HepG2 (cell line): Measurements from ENCODE around the gene IGF2BP1. TPM values are rescaled to one million over a fixed set of nuclear protein-coding genes. Genes with fewer than 3 reads are reported as not detected.

Source experiments
- ARNTL ChIP-seq: sonication (generic); formaldehyde crosslinking; IDR thresholded peaks from 2 replicates; pipeline ENCODE4 v1.4.0; 2020; ENCODE audit warnings: mild to moderate bottlenecking, missing genetic modification reagents
- DR1 ChIP-seq: sonication (generic); formaldehyde crosslinking; IDR thresholded peaks from 2 replicates; pipeline ENCODE4 v1.8.0; 2021; ENCODE audit warnings: mild to moderate bottlenecking, missing genetic modification reagents, inconsistent platforms
- SNAPC2 ChIP-seq: sonication (generic); formaldehyde crosslinking; IDR thresholded peaks from 2 replicates; pipeline ENCODE4 v1.8.1; 2022; ENCODE audit warnings: mild to moderate bottlenecking, missing genetic modification reagents
- STAG1 ChIP-seq: sonication (generic); formaldehyde crosslinking; IDR thresholded peaks from 2 replicates; pipeline ENCODE4 v1.4.0; 2020; ENCODE audit warnings: missing genetic modification reagents
- TAF1 ChIP-seq: sonication (generic); formaldehyde crosslinking; IDR thresholded peaks from 2 replicates; pipeline ENCODE4 v1.4.0; 2020; ENCODE audit warnings: missing genetic modification reagents
- TAF15 ChIP-seq: fragments of 200-400 bp; formaldehyde crosslinking; IDR thresholded peaks from one replicate; pipeline ENCODE4 v1.6.1; 2018; ENCODE audit warnings: mild to moderate bottlenecking, low read depth, low read length; ENCODE audit not compliant: poor library complexity, severe bottlenecking
- ZKSCAN8 ChIP-seq: IDR thresholded peaks from 2 replicates; pipeline ENCODE4 v1.6.1; 2016; ENCODE audit warnings: borderline replicate concordance, missing genetic modification reagents, missing compliant biosample characterization
- ZNF367 ChIP-seq: sonication (generic); formaldehyde crosslinking; IDR thresholded peaks from 2 replicates; pipeline ENCODE4 v1.4.0; 2020; ENCODE audit warnings: missing genetic modification reagents, borderline replicate concordance
- ZNF615 ChIP-seq: sonication (generic); formaldehyde crosslinking; IDR thresholded peaks from 2 replicates; pipeline ENCODE4 v1.5.0; 2020; ENCODE audit warnings: mild to moderate bottlenecking, missing genetic modification reagents, borderline replicate concordance
- ZNF737 ChIP-seq: sonication (generic); formaldehyde crosslinking; IDR thresholded peaks from 2 replicates; pipeline ENCODE4 v1.5.0; 2020; ENCODE audit warnings: missing genetic modification reagents, mild to moderate bottlenecking, borderline replicate concordance
- polyA plus RNA-seq, 8 experiments: library from polyadenylated mRNA; depleted of rRNA in 3 of 8; stranded (reverse) in 7 of 8; unstranded in 1 of 8; fragments of >200 nt; fragmentation: Illumina TruSeq in 4 of 8; extraction: Trizol in 4 of 8; gene quantifications; 2 replicates each; pipeline versions ENCODE4 v1.2.1 to v1.2.3, GENCODE V29; 2011 to 2016; ENCODE audit warnings: low read depth in 4 of 8, missing spikeins in 1 of 8, mixed read lengths in 1 of 8; ENCODE audit not compliant: insufficient read depth in 1 of 8
- total RNA-seq, 5 experiments: library from RNA; depleted of rRNA; stranded (reverse); fragments of >200 nt; fragmentation: Illumina TruSeq; extraction: Trizol; gene quantifications; 2 replicates each; pipeline ENCODE4 v1.2.3, GENCODE V29; 2016; ENCODE audit warnings: low read depth in 1 of 5
- TF ChIP-seq, protein P1 (sequence below): sonication (generic); formaldehyde crosslinking; IDR thresholded peaks from 2 replicates; pipeline ENCODE4 v1.8.0; 2022; ENCODE audit warnings: missing genetic modification reagents, mild to moderate bottlenecking, borderline replicate concordance
- TF ChIP-seq, protein P2 (sequence below): sonication (generic); formaldehyde crosslinking; conservative IDR thresholded peaks from 2 replicates; pipeline ENCODE4 v1.5.0; 2020; ENCODE audit warnings: missing genetic modification reagents
- TF ChIP-seq, protein P3 (sequence below): sonication (generic); formaldehyde crosslinking; IDR thresholded peaks from 2 replicates; pipeline ENCODE4 v1.8.1; 2022; ENCODE audit warnings: low read depth, mild to moderate bottlenecking, missing genetic modification reagents
- TF ChIP-seq, protein P4 (sequence below): IDR thresholded peaks from 2 replicates; pipeline ENCODE4 v1.6.1; 2016; ENCODE audit warnings: low read depth, borderline replicate concordance
- TF ChIP-seq, protein P5 (sequence below): sonication (generic); formaldehyde crosslinking; IDR thresholded peaks from 2 replicates; pipeline ENCODE4 v1.4.0; 2020; ENCODE audit warnings: missing genetic modification reagents
- TF ChIP-seq, protein P6 (sequence below): sonication (generic); formaldehyde crosslinking; IDR thresholded peaks from 2 replicates; pipeline ENCODE4 v1.9.0; 2022; ENCODE audit warnings: low read depth, missing genetic modification reagents

The IGF2BP1 gene
- total and polyA plus RNA-seq, 2 of the 13 experiments (the other 11 are each of a cell fraction or from before 2014, with no cell fraction given) = 29.7 to 75.1 TPM

DNA sequence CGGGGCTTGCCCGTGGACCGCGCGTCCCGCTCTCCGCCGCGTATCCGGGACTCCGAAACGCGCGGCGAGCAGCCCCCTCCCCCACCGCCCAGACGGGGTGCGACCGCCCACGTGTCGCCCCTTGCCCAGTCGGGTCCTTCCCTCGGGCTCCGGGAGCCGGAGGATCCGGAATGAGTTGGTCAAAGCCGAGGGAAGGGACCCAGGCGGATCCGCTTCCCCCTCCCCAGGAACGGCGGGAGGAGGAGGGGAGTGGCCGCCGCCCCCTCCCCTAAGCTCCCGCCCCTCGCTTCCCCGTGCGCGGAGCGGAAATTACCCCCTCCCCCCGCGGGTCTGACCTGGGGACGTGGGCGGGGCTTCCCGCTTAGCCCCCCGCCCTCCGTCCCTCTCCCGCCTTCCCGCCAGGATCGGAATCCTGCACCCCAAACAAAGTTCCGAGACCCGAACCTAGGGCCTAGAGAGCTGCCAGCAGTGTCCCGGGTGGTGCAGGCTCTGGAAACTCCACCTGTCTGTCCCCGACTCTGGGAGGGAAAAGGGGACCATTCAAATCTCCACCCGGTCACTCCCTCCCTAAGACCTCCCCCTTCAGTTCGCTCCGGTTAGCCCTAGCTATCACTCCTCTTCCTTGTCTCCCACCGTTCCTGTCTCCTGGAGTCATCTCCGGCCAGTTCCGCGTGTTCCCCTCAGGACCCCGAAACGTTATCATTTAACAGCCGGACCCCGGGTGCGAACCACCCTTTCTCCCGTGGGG is 1.0 kb upstream of the IGF2BP1 start (continued):
- TF ChIP-seq ARNTL (CRISPR knock-in tag) (peak; percentile 91), SNAPC2 (peak; percentile 92), ZNF367 (CRISPR knock-in tag) (no peak; the same call in 1 of the 2 replicates), TAF15 (no peak), ZNF615 (CRISPR knock-in tag) (peak; percentile 97), DR1 (CRISPR knock-in tag) (peak; percentile 76), ZNF737 (CRISPR knock-in tag) (no peak), ZKSCAN8 (CRISPR knock-in tag) (no peak), STAG1 (CRISPR knock-in tag) (peak; percentile 20), TAF1 (CRISPR knock-in tag) (peak; percentile 94)
- TF ChIP-seq, protein P1, sequence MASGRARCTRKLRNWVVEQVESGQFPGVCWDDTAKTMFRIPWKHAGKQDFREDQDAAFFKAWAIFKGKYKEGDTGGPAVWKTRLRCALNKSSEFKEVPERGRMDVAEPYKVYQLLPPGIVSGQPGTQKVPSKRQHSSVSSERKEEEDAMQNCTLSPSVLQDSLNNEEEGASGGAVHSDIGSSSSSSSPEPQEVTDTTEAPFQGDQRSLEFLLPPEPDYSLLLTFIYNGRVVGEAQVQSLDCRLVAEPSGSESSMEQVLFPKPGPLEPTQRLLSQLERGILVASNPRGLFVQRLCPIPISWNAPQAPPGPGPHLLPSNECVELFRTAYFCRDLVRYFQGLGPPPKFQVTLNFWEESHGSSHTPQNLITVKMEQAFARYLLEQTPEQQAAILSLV (CRISPR knock-in tag) = peak; percentile 73
- TF ChIP-seq, protein P2, sequence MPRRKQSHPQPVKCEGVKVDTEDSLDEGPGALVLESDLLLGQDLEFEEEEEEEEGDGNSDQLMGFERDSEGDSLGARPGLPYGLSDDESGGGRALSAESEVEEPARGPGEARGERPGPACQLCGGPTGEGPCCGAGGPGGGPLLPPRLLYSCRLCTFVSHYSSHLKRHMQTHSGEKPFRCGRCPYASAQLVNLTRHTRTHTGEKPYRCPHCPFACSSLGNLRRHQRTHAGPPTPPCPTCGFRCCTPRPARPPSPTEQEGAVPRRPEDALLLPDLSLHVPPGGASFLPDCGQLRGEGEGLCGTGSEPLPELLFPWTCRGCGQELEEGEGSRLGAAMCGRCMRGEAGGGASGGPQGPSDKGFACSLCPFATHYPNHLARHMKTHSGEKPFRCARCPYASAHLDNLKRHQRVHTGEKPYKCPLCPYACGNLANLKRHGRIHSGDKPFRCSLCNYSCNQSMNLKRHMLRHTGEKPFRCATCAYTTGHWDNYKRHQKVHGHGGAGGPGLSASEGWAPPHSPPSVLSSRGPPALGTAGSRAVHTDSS (CRISPR knock-in tag) = no peak; the same call in 1 of the 2 replicates
- TF ChIP-seq, protein P3, sequence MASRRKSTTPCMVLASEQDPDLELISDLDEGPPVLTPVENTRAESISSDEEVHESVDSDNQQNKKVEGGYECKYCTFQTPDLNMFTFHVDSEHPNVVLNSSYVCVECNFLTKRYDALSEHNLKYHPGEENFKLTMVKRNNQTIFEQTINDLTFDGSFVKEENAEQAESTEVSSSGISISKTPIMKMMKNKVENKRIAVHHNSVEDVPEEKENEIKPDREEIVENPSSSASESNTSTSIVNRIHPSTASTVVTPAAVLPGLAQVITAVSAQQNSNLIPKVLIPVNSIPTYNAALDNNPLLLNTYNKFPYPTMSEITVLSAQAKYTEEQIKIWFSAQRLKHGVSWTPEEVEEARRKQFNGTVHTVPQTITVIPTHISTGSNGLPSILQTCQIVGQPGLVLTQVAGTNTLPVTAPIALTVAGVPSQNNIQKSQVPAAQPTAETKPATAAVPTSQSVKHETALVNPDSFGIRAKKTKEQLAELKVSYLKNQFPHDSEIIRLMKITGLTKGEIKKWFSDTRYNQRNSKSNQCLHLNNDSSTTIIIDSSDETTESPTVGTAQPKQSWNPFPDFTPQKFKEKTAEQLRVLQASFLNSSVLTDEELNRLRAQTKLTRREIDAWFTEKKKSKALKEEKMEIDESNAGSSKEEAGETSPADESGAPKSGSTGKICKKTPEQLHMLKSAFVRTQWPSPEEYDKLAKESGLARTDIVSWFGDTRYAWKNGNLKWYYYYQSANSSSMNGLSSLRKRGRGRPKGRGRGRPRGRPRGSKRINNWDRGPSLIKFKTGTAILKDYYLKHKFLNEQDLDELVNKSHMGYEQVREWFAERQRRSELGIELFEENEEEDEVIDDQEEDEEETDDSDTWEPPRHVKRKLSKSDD (CRISPR knock-in tag) = peak; percentile 38; the same call in 1 of the 2 replicates
- TF ChIP-seq, protein P4, sequence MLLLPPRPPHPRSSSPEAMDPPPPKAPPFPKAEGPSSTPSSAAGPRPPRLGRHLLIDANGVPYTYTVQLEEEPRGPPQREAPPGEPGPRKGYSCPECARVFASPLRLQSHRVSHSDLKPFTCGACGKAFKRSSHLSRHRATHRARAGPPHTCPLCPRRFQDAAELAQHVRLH (CRISPR knock-in tag) = peak; percentile 93; the same call in 1 of the 2 replicates
- TF ChIP-seq, protein P5, sequence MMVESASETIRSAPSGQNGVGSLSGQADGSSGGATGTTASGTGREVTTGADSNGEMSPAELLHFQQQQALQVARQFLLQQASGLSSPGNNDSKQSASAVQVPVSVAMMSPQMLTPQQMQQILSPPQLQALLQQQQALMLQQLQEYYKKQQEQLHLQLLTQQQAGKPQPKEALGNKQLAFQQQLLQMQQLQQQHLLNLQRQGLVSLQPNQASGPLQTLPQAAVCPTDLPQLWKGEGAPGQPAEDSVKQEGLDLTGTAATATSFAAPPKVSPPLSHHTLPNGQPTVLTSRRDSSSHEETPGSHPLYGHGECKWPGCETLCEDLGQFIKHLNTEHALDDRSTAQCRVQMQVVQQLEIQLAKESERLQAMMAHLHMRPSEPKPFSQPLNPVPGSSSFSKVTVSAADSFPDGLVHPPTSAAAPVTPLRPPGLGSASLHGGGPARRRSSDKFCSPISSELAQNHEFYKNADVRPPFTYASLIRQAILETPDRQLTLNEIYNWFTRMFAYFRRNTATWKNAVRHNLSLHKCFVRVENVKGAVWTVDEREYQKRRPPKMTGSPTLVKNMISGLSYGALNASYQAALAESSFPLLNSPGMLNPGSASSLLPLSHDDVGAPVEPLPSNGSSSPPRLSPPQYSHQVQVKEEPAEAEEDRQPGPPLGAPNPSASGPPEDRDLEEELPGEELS (CRISPR knock-in tag) = peak; percentile 67; the same call in 1 of the 2 replicates
- TF ChIP-seq, protein P6, sequence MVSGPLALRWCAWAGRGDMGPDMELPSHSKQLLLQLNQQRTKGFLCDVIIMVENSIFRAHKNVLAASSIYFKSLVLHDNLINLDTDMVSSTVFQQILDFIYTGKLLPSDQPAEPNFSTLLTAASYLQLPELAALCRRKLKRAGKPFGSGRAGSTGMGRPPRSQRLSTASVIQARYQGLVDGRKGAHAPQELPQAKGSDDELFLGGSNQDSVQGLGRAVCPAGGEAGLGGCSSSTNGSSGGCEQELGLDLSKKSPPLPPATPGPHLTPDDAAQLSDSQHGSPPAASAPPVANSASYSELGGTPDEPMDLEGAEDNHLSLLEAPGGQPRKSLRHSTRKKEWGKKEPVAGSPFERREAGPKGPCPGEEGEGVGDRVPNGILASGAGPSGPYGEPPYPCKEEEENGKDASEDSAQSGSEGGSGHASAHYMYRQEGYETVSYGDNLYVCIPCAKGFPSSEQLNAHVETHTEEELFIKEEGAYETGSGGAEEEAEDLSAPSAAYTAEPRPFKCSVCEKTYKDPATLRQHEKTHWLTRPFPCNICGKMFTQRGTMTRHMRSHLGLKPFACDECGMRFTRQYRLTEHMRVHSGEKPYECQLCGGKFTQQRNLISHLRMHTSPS (CRISPR knock-in tag) = peak; percentile 46
